SU-DHL-6 (cell line): ENCODE measurements around the gene GDF2.

Experiments used
- EZH2phosphoT487 ChIP-seq: fragments of 200-600 bp; sonication (generic), shearing (Covaris generic); conservative IDR thresholded peaks from 2 replicates; pipeline ENCODE4 v1.6.1; 2018; ENCODE audit warnings: mild to moderate bottlenecking, antibody characterized with exemption, low read length, moderate library complexity, mixed read lengths
- TF ChIP-seq, protein P1 (sequence below): fragments of 200-600 bp; sonication (generic); IDR thresholded peaks from one replicate; pipeline ENCODE4 v1.5.1; 2017; ENCODE audit warnings: antibody characterized with exemption, mild to moderate bottlenecking, low read length, moderate library complexity; ENCODE audit not compliant: insufficient read depth, poor library complexity, severe bottlenecking

DNA sequence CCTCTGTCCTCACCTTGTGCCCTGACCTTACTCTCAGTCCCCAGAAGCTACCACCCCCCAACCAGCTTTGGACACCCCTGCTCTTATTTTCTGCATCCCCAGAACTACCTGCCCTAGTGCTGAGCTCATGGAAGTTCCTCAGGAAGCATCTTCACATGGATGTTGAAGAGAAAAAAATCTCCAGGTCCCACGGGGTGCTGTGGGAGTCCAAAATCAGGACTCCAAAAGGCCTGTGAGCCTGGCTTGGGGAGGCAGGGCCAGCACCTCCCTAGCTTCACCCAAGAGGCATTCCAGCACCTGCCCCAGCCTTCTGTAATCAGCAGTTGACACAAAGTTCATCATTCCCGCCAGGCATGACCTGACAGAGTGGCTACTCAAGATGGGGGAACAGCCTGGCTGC is 43.0 kb upstream of the GDF2 start:
- TF ChIP-seq, protein P1, sequence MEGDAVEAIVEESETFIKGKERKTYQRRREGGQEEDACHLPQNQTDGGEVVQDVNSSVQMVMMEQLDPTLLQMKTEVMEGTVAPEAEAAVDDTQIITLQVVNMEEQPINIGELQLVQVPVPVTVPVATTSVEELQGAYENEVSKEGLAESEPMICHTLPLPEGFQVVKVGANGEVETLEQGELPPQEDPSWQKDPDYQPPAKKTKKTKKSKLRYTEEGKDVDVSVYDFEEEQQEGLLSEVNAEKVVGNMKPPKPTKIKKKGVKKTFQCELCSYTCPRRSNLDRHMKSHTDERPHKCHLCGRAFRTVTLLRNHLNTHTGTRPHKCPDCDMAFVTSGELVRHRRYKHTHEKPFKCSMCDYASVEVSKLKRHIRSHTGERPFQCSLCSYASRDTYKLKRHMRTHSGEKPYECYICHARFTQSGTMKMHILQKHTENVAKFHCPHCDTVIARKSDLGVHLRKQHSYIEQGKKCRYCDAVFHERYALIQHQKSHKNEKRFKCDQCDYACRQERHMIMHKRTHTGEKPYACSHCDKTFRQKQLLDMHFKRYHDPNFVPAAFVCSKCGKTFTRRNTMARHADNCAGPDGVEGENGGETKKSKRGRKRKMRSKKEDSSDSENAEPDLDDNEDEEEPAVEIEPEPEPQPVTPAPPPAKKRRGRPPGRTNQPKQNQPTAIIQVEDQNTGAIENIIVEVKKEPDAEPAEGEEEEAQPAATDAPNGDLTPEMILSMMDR = no peak
- TF ChIP-seq EZH2phosphoT487 = no peak
